ENCODE results near the gene NHLH1.

The NHLH1 gene

GRCh38 chr1:160404094-160404493 is 37.2 kb downstream of the NHLH1 start:
- H3K4me3 ChIP-seq (ENCODE audit: severe bottlenecking) = no peak overlapping the region
- H3K9me3 ChIP-seq (ENCODE audit: severe bottlenecking) = no peaks in the 10 kb centered on the region
- no peaks in the 10 kb centered on the region for H3K36me3 ChIP-seq (ENCODE audit: low read depth)
- H3K4me1 ChIP-seq (ENCODE audit: insufficient read depth, poor library complexity, severe bottlenecking) = peaks cover 40% of the 10 kb centered on the region
- no peak overlapping the region for H3K27ac ChIP-seq (ENCODE audit: poor library complexity, severe bottlenecking)
- DNase-seq (ENCODE audit: low spot score) (no peak), ATAC-seq (ENCODE audit: low read depth) (no peak)
- H3K27me3 ChIP-seq (ENCODE audit: insufficient read depth, poor library complexity, severe bottlenecking) = no peaks in the 10 kb centered on the region
- TF ChIP-seq CTCF (IDR thresholded peaks at IDR 0.05; ENCODE audit: poor library complexity, severe bottlenecking) = no peak

GRCh38 chr1:160405331-160405877 is 38.5 kb downstream of the NHLH1 start:
- Histone ChIP-seq H3K9me3 (ENCODE audit: severe bottlenecking) (no peaks in the 10 kb centered on the region), H3K27ac (ENCODE audit: poor library complexity, severe bottlenecking) (peak overlapping the region; percentile 86), H3K4me1 (ENCODE audit: insufficient read depth, poor library complexity, severe bottlenecking) (peaks cover 41% of the 10 kb centered on the region), H3K4me3 (ENCODE audit: severe bottlenecking) (no peak overlapping the region), H3K36me3 (ENCODE audit: low read depth) (no peaks in the 10 kb centered on the region), H3K27me3 (ENCODE audit: insufficient read depth, poor library complexity, severe bottlenecking) (no peaks in the 10 kb centered on the region)
- ATAC-seq (ENCODE audit: low read depth) (no peak), DNase-seq (ENCODE audit: low spot score) (no peak)
- no peak for TF ChIP-seq CTCF (IDR thresholded peaks at IDR 0.05; ENCODE audit: poor library complexity, severe bottlenecking)

- H3K36me3 ChIP-seq (ENCODE audit: low read depth) = no peaks in the 10 kb centered on the region
- no peaks in the 10 kb centered on the region for H3K9me3 ChIP-seq (ENCODE audit: severe bottlenecking)
- no peak for TF ChIP-seq CTCF (IDR thresholded peaks at IDR 0.05; ENCODE audit: poor library complexity, severe bottlenecking)
- ATAC-seq (ENCODE audit: low read depth) (no peak), DNase-seq (ENCODE audit: low spot score) (no peak)
- peak overlapping the region; percentile 86 for H3K27ac ChIP-seq (ENCODE audit: poor library complexity, severe bottlenecking)
- no peak overlapping the region for H3K4me3 ChIP-seq (ENCODE audit: severe bottlenecking)
- peaks cover 41% of the 10 kb centered on the region for H3K4me1 ChIP-seq (ENCODE audit: insufficient read depth, poor library complexity, severe bottlenecking)
- no peaks in the 10 kb centered on the region for H3K27me3 ChIP-seq (ENCODE audit: insufficient read depth, poor library complexity, severe bottlenecking)
Measured at GRCh38 chr1:160406131-160406968, 39.5 kb downstream of the NHLH1 start.

- DNase-seq (ENCODE audit: low spot score) (peak; percentile 90), ATAC-seq (ENCODE audit: low read depth) (peak; percentile 88)
- H3K27ac ChIP-seq (ENCODE audit: poor library complexity, severe bottlenecking) = peak overlapping the region; percentile 86
- no peak for TF ChIP-seq CTCF (IDR thresholded peaks at IDR 0.05; ENCODE audit: poor library complexity, severe bottlenecking)
- no peaks in the 10 kb centered on the region for H3K36me3 ChIP-seq (ENCODE audit: low read depth)
- peak overlapping the region; percentile 6 for H3K4me3 ChIP-seq (ENCODE audit: severe bottlenecking)
- H3K27me3 ChIP-seq (ENCODE audit: insufficient read depth, poor library complexity, severe bottlenecking) = no peaks in the 10 kb centered on the region
- H3K9me3 ChIP-seq (ENCODE audit: severe bottlenecking) = no peaks in the 10 kb centered on the region
- H3K4me1 ChIP-seq (ENCODE audit: insufficient read depth, poor library complexity, severe bottlenecking) = peaks cover 41% of the 10 kb centered on the region
Measured at GRCh38 chr1:160407839-160408801, 41.2 kb downstream of the NHLH1 start.
